HG02678 (cell line): Measurements from ENCODE around the gene ALX3.
A peak's percentile ranks its signal among the peaks of the same experiment; 100 is the strongest.
"Not testable (repeated sequence)": the region's sequence is repeated elsewhere in the genome, so short reads cannot be mapped to it uniquely, and the experiment has no call there.

Experiments
- ATAC-seq: cut with Tn5 transposase; IDR thresholded peaks from one replicate; pipeline ENCODE4 v1.9.1; 2021; ENCODE audit warnings: mild to moderate bottlenecking, moderate library complexity; ENCODE audit not compliant: unreplicated experiment

ALX3 gene

GRCh38 chr1:110089561-110090275, 19.2 kb upstream of the ALX3 start:
- ATAC-seq = no peak

GRCh38 chr1:110088739-110089316, 18.4 kb upstream of the ALX3 start:
- ATAC-seq = no peak

GRCh38 chr1:110087812-110088738, 17.6 kb upstream of the ALX3 start:
- peak; percentile 60 for ATAC-seq

- no peak for ATAC-seq
Observed at GRCh38 chr1:110086961-110087360, 16.5 kb upstream of the ALX3 start.

- no peak for ATAC-seq
Observed at GRCh38 chr1:110085671-110086070, 15.2 kb upstream of the ALX3 start.

GRCh38 chr1:110084227-110085078, 14.0 kb upstream of the ALX3 start:
- ATAC-seq = no peak

GRCh38 chr1:110083866-110084226, 13.4 kb upstream of the ALX3 start:
- ATAC-seq = no peak

- no peak for ATAC-seq
Observed at GRCh38 chr1:110083061-110083865, 12.8 kb upstream of the ALX3 start.

- ATAC-seq = no peak
Observed at GRCh38 chr1:110082477-110082876, 12.0 kb upstream of the ALX3 start.

- no peak for ATAC-seq
Observed at GRCh38 chr1:110081061-110081460, 10.6 kb upstream of the ALX3 start.

- ATAC-seq = not testable (repeated sequence)
Observed at GRCh38 chr1:110079995-110080394, 9.5 kb upstream of the ALX3 start.

- ATAC-seq = no peak
Observed at GRCh38 chr1:110076789-110077500, 6.5 kb upstream of the ALX3 start.

GRCh38 chr1:110074166-110074565, 3.7 kb upstream of the ALX3 start:
- no peak for ATAC-seq

GRCh38 chr1:110070282-110070669, 196 bp downstream of the ALX3 start:
- no peak for ATAC-seq

- ATAC-seq = no peak
Observed at GRCh38 chr1:110069404-110070281, 829 bp downstream of the ALX3 start.

- no peak for ATAC-seq
Observed at GRCh38 chr1:110068646-110069403, 1.6 kb downstream of the ALX3 start.

- no peak for ATAC-seq
Observed at GRCh38 chr1:110067893-110068645, 2.4 kb downstream of the ALX3 start.
